Right lobe of liver (tissue), 6 donors: ENCODE data around the gene MVB12A. TPM values are rescaled to one million over a fixed set of nuclear protein-coding genes. Genes with fewer than 3 reads are reported as not detected.

ENCODE experiments used
- ATAC-seq, 4 donors: fragments of 200-7000 bp; cut with Tn5 transposase; one replicate each; pipeline ENCODE4 v1.9.1; 2020; ENCODE audit warnings: mild to moderate bottlenecking in 4 of 4, moderate library complexity in 4 of 4
- DNase-seq, 3 donors: peaks; one replicate each; pipeline ENCODE4 v3.0.0-alpha.2; 2020
- H3K27ac ChIP-seq, 3 donors: fragments of 200-600 bp; one replicate each; pipeline ENCODE4 v1.8.0; 2022
- H3K27me3 ChIP-seq, 2 donors: fragments of 200-600 bp; one replicate each; pipeline ENCODE4 v1.8.0; 2022
- H3K36me3 ChIP-seq, 4 donors: fragments of 200-600 bp; sonication (generic) in 1 of 4; one replicate each; pipeline versions ENCODE4 v1.5.1 to v1.8.0; 2017 to 2022; ENCODE audit warnings: control low read depth in 1 of 4
- H3K4me1 ChIP-seq, 4 donors: fragments of 200-600 bp; sonication (generic) in 1 of 4; one replicate each; pipeline versions ENCODE4 v1.5.1 to v1.8.0; 2017 to 2022; ENCODE audit warnings: control low read depth in 1 of 4
- H3K4me3 ChIP-seq, 3 donors: fragments of 200-600 bp; one replicate each; pipeline ENCODE4 v1.8.0; 2022
- H3K9me3 ChIP-seq, 4 donors: fragments of 200-600 bp; sonication (generic) in 1 of 4; one replicate each; pipeline versions ENCODE4 v1.5.1 to v1.8.0; 2017 to 2022; ENCODE audit warnings: control low read depth in 1 of 4
- POLR2A ChIP-seq: fragments of 450-650 bp; IDR thresholded peaks from one replicate; pipeline ENCODE4 v1.6.1; 2017; ENCODE audit warnings: antibody characterized with exemption, mild to moderate bottlenecking
- WGBS: methylation state at CpG from one replicate; pipeline ENCODE4 v1.1.6; 2018; ENCODE audit warnings: low coverage, low lambda C conversion rate; ENCODE audit not compliant: insufficient coverage; ENCODE audit errors: missing lambda C conversion rate; 5-methylcytosine and 5-hydroxymethylcytosine counted together
- intact Hi-C, 2 donors: fragments of 100-400 bp; cut with DNase I; formaldehyde crosslinking; loops; one replicate each; pipeline versions ENCODE4 v1.11.2 to v1.14.1; 2022
- total RNA-seq, 6 experiments: library from RNA; depleted of rRNA in 2 of 6; stranded (reverse); fragments of >200 nt in 2 of 6; fragmentation: NEBNext Ultra II Directional in 3 of 6; extraction: Animal tissue kit (Norgen Biotek cat#: 25700) in 3 of 6; gene quantifications; one replicate each; pipeline versions ENCODE4 v1.1.0 to v1.2.4, GENCODE V29; 2016 to 2023
- TF ChIP-seq, protein P1 (sequence below), 4 donors: fragments of 200-600 bp in 3 of 4; fragments of 450-650 bp in 1 of 4; IDR thresholded peaks; one replicate each; pipeline versions ENCODE4 v1.5.1 to v1.8.0; 2016 to 2022; ENCODE audit warnings: antibody characterized with exemption in 4 of 4, mild to moderate bottlenecking in 2 of 4
- donor health status: DM: no; HTN: yes; CAD: no.
- donor health status: DM: no; HTN: no; CAD: no.
- donor health status: DM: no; HTN: no; CAD: no.
- donor health status: DM: no; HTN: yes; CAD: no.
- donor health status: DM: no; HTN: yes; CAD: no.

Gene MVB12A
- total RNA-seq, 6 experiments from 2014 or later: 13.5 to 38.0 (median 15.8) TPM

DNA sequence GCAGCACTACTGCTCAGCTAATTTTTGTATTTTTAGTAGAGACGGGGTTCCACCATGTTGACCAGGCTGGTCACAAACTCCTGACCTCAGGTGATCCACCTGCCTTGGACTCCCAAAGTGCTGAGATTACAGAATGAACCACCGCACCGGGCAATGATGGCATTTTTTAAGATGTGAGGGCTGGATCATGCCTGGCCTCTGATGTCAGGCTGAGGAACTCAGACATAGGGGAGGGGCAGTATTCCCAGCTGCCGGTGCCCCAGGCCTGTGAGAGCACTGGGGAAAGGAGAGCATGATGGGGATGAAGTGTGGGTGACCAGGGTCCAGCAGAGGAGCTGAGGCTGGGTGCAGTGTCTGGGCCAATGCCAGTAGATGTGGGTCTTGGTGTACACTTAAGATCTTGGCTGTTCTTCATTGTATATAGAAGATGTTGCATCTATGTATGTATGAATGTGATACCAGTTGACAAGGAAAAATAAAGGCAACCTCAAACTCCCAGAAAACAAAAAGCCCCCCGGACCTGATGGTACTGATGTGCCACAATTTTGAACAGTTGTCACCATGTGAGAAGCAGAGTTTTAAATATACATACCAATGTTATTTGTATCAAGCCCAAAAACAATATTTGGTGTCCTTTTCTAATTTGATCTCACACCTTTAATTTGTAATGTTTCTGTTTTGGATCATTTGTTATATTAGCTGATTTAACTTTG, 39.3 kb upstream of the MVB12A start:
- DNase-seq (no peak), ATAC-seq (no peak)
- intact Hi-C loops: no loop called here
- no peak overlapping the region for H3K27ac ChIP-seq
- no peaks in the 10 kb centered on the region for H3K36me3 ChIP-seq
- H3K4me1 ChIP-seq: peaks cover 0 to 4% (median 0%) of the 10 kb centered on the region in 4 donors
- H3K27me3 ChIP-seq: no peaks in the 10 kb centered on the region
- no peak overlapping the region for H3K4me3 ChIP-seq
- H3K9me3 ChIP-seq: no peaks in the 10 kb centered on the region
- WGBS: 98% methylated on average over 5 of the region's 5 CpGs
- no peak for TF ChIP-seq POLR2A
- TF ChIP-seq, protein P1, sequence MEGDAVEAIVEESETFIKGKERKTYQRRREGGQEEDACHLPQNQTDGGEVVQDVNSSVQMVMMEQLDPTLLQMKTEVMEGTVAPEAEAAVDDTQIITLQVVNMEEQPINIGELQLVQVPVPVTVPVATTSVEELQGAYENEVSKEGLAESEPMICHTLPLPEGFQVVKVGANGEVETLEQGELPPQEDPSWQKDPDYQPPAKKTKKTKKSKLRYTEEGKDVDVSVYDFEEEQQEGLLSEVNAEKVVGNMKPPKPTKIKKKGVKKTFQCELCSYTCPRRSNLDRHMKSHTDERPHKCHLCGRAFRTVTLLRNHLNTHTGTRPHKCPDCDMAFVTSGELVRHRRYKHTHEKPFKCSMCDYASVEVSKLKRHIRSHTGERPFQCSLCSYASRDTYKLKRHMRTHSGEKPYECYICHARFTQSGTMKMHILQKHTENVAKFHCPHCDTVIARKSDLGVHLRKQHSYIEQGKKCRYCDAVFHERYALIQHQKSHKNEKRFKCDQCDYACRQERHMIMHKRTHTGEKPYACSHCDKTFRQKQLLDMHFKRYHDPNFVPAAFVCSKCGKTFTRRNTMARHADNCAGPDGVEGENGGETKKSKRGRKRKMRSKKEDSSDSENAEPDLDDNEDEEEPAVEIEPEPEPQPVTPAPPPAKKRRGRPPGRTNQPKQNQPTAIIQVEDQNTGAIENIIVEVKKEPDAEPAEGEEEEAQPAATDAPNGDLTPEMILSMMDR (IDR thresholded peaks at IDR 0.05): no peak

- DNase-seq: peak; percentile 65 to 71 (median 67)
- ATAC-seq: peak; percentile 69 to 74 (median 72)
- no peaks in the 10 kb centered on the region for H3K27me3 ChIP-seq
- TF ChIP-seq POLR2A: no peak
- TF ChIP-seq, protein P1 (IDR thresholded peaks at IDR 0.05): peak; percentile 85 to 89 (median 86)
- no peaks in the 10 kb centered on the region for H3K36me3 ChIP-seq
- H3K4me3 ChIP-seq: no peak overlapping the region
- H3K4me1 ChIP-seq: peaks cover 0 to 7% (median 0%) of the 10 kb centered on the region in 4 donors
- intact Hi-C loops: loop anchor here in 1 of 2 donors (5.0 kb wide), 1 partner anchor 39 kb away; no protein-coding TSS in a partner anchor
- 43% methylated on average over 6 of the region's 20 CpGs for WGBS
- H3K9me3 ChIP-seq: no peaks in the 10 kb centered on the region
- no peak overlapping the region for H3K27ac ChIP-seq
These were observed 33.8 kb upstream of the MVB12A start for GRCh38 chr19:17385878-17386611.

GRCh38 chr19:17389288-17389687, 30.6 kb upstream of the MVB12A start:
- DNase-seq (no peak), ATAC-seq (no peak)
- no peak for TF ChIP-seq POLR2A
- TF ChIP-seq, protein P1 (IDR thresholded peaks at IDR 0.05): no peak
- H3K27me3 ChIP-seq: no peaks in the 10 kb centered on the region
- no peak overlapping the region for H3K27ac ChIP-seq
- H3K36me3 ChIP-seq: no peaks in the 10 kb centered on the region
- H3K4me3 ChIP-seq: no peak overlapping the region
- no peaks in the 10 kb centered on the region for H3K9me3 ChIP-seq
- intact Hi-C loops: loop anchor here in 1 of 2 donors (5.0 kb wide), 1 partner anchor 42 kb away; no protein-coding TSS in a partner anchor
- 47% methylated on average over 1 of the region's 1 CpG for WGBS
- peaks cover 0 to 5% (median 1%) of the 10 kb centered on the region in 4 donors for H3K4me1 ChIP-seq

DNA sequence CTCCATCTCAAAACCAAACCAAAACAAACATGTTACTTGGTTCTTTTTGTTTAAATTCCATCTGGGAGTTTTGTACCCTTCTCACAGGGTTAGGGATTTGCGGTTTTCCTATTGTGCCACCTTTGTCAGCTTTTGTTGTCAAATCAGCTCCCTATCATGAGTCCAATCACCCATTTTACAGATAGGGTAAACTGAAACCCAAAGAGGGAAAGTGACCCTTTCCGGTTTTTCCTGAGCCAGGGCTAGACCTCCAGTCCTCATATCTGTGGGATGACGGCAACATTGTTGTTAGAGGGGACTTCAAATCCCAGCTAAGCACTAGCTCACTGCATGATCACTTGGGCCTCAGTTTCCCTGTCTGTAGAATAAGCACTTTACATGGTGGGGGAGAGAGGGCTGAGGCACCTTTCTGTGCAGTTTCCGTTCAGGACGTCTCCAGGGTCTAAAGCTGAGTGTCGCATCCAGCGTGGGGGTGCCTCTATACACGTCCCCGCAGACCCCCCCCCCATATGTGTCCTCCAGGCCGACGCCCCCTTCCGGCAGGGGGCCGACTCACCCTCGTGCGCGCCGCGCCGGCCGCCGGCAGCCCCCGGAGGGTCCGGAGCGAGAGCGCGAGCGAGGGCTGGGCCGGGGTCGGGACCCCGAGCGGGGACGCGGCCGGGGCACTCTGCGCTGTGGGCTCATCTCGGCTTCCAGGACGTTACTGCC, 29.7 kb upstream of the MVB12A start:
- intact Hi-C loops: loop anchor here in 1 of 2 donors (5.0 to 10.0 kb wide), 2 partner anchors 43 to 65 kb away; no protein-coding TSS in a partner anchor
- no peak for DNase-seq
- Histone ChIP-seq H3K4me3 (peak overlapping the region; percentile 13 to 28 (median 24)), H3K27me3 (no peaks in the 10 kb centered on the region), H3K36me3 (no peaks in the 10 kb centered on the region), H3K27ac (no peak overlapping the region), H3K4me1 (peaks cover 0 to 5% (median 1%) of the 10 kb centered on the region in 4 donors), H3K9me3 (no peaks in the 10 kb centered on the region)
- TF ChIP-seq POLR2A: no peak
- TF ChIP-seq, protein P1 (IDR thresholded peaks at IDR 0.05): no peak
- 73% methylated on average over 3 of the region's 37 CpGs for WGBS
- ATAC-seq: no peak
